Stomach smooth muscle (tissue), 2 donors: ENCODE measurements around the gene ISM1.

ENCODE experiments used
- H3K27ac ChIP-seq: one replicate; pipeline ENCODE4 v1.7.0; 2013; ENCODE audit warnings: mild to moderate bottlenecking, low read length, inconsistent platforms
- H3K27me3 ChIP-seq, 2 donors: one replicate each; pipeline ENCODE4 v1.7.0; 2013; ENCODE audit warnings: low read length in 2 of 2; ENCODE audit not compliant: insufficient read depth in 2 of 2, control insufficient read depth in 1 of 2
- H3K36me3 ChIP-seq, 2 donors: one replicate each; pipeline ENCODE4 v1.7.0; 2013; ENCODE audit warnings: low read length in 2 of 2; ENCODE audit not compliant: control insufficient read depth in 2 of 2, insufficient read depth in 2 of 2
- H3K4me1 ChIP-seq: one replicate; pipeline ENCODE4 v1.7.0; 2013; ENCODE audit warnings: low read length; ENCODE audit not compliant: control insufficient read depth, insufficient read depth
- H3K4me3 ChIP-seq, 2 donors: one replicate each; pipeline ENCODE4 v1.7.0; 2013; ENCODE audit warnings: low read length in 2 of 2
- H3K9ac ChIP-seq, 2 donors: one replicate each; pipeline ENCODE4 v1.7.0; 2013; ENCODE audit warnings: low read length in 2 of 2, mild to moderate bottlenecking in 1 of 2
- H3K9me3 ChIP-seq, 2 donors: one replicate each; pipeline ENCODE4 v1.7.0; 2013; ENCODE audit warnings: low read length in 2 of 2; ENCODE audit not compliant: control insufficient read depth in 2 of 2
- donor health status: healthy.
- donor health status: Pancreatic carcinoma.

ISM1 gene

DNA sequence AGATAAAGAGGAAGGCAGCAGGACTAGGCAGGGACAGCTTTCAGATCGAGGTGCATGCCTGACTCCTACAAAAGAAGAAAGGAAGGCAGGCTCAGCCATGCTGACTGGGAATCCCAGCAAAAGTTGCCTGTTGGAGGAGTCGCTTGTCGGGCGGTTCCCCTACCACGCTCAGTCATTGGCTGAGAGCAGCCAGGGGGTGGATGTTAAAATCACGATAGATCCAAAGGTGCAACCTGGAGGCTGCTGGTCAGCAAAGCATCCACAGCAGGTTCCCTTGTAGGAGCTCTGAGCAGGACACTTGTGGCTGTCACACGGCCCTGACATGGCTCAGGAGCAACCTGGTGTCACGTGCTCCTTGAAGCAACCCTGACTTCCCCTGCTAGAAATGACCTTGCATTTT, 74.6 kb downstream of the ISM1 start:
- no peak overlapping the region for H3K9ac ChIP-seq
- peaks cover 9 to 11% of the 10 kb centered on the region in 2 donors for H3K36me3 ChIP-seq
- no peak overlapping the region for H3K27ac ChIP-seq
- no peak overlapping the region for H3K4me3 ChIP-seq
- H3K9me3 ChIP-seq, result no peaks in the 10 kb centered on the region
- peaks cover 2% of the 10 kb centered on the region for H3K4me1 ChIP-seq
- no peaks in the 10 kb centered on the region for H3K27me3 ChIP-seq

DNA sequence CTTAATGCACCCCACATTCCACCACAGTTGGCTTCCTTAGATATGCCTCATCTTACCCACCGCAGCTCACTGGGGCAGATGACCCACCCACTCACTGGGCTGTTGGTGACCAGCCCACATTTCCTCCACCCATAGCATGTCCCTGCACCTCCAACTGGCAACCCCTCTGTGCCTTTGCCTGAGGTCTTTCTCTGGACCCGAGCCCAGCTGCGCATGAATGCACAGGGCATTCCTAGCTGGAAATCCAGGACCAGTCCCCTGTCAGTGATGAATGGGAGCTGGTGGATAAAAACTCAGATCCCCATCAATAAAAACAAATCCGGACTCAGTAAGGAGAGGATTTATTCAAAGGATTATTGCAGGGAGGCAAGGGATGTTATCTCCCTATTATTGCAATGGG, 75.0 kb downstream of the ISM1 start:
- H3K9me3 ChIP-seq, result no peaks in the 10 kb centered on the region
- no peak overlapping the region for H3K4me3 ChIP-seq
- peaks cover 9 to 11% of the 10 kb centered on the region in 2 donors for H3K36me3 ChIP-seq
- no peak overlapping the region for H3K9ac ChIP-seq
- H3K27me3 ChIP-seq, result no peaks in the 10 kb centered on the region
- no peak overlapping the region for H3K27ac ChIP-seq
- H3K4me1 ChIP-seq, result peaks cover 2% of the 10 kb centered on the region

DNA sequence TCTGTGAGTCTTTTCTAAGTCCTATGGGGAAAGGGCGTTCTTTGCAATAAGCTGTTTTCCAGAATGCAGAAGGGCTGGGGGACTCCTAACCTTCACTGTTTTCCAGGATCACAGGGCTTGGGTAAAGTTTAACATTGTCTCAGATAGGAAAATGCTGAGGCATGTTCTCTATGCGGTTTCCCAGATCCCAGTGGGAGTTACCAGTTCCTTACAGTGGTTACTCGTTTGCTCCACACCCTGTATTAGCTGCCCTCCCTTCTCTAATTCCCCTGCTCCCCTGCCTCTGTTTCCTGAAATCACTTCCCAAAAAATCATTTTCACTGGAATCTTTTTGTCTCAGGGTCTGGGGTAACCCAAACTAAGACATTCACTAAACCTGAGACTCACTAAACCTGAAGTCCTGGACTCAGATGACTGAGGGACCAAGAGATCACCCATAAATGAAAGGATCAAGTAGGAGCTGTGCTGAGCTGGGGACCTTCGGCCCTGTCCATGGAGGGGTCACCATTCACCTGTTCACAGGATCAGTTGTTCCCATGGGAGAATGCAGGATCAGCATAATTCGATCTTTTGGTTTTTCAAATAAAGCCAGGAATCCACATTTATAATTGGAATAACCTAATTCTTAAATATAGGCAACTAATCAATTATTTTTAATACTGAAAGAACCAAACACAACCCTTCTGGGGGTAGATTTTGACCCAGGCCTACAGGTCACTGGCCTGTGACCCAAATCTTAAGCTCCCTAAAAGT, 76.2 kb downstream of the ISM1 start:
- no peak overlapping the region for H3K27ac ChIP-seq
- no peak overlapping the region for H3K9ac ChIP-seq
- peaks cover 7% of the 10 kb centered on the region in 2 donors for H3K36me3 ChIP-seq
- H3K27me3 ChIP-seq, result no peaks in the 10 kb centered on the region
- H3K9me3 ChIP-seq, result no peaks in the 10 kb centered on the region
- peaks cover 2% of the 10 kb centered on the region for H3K4me1 ChIP-seq
- H3K4me3 ChIP-seq, result no peak overlapping the region

DNA sequence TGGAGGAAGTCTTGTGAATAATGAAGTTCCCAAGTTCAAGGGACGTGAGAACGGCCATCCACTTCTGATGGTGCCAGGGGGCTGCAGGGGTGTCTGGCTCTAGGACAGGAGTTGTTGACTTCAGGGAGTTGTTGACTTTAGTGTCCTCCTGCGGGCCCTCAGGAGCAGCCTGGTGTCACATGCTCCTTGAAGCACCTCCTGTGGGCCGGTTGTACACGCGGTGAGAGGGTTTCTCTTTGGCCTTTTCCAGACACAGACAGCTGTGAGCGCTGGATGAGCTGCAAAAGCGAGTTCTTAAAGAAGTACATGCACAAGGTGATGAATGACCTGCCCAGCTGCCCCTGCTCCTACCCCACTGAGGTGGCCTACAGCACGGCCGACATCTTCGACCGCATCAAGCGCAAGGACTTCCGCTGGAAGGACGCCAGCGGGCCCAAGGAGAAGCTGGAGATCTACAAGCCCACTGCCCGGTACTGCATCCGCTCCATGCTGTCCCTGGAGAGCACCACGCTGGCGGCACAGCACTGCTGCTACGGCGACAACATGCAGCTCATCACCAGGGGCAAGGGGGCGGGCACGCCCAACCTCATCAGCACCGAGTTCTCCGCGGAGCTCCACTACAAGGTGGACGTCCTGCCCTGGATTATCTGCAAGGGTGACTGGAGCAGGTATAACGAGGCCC, 77.8 kb downstream of the ISM1 start:
- Histone ChIP-seq H3K27me3 (no peaks in the 10 kb centered on the region), H3K36me3 (peaks cover 5% of the 10 kb centered on the region in 2 donors), H3K4me1 (no peaks in the 10 kb centered on the region), H3K9me3 (peaks cover 0 to 5% of the 10 kb centered on the region in 2 donors), H3K4me3 (no peak overlapping the region), H3K27ac (no peak overlapping the region), H3K9ac (no peak overlapping the region)

DNA sequence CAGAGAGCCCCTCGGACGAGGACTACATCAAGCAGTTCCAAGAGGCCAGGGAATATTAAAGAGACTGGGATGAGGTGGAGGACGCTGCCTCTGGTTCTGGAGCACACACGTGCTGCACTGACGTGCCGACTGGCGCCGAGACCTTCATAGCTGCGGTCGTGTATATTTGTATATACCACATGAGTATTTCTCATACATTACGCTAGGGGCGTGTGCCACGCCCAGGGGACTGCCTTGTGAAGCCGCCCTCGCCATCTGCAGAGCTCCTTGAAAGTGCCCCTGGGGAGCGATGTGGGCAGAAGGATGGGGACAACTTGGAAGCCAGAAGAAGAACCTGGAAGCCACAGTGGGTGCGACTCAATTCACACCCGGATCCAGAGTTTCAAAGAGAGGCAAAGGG, 78.3 kb downstream of the ISM1 start:
- H3K9ac ChIP-seq, result no peak overlapping the region
- H3K4me3 ChIP-seq, result no peak overlapping the region
- no peaks in the 10 kb centered on the region for H3K4me1 ChIP-seq
- H3K27ac ChIP-seq, result no peak overlapping the region
- peaks cover 0 to 10% of the 10 kb centered on the region in 2 donors for H3K9me3 ChIP-seq
- H3K27me3 ChIP-seq, result no peaks in the 10 kb centered on the region
- peaks cover 3 to 5% of the 10 kb centered on the region in 2 donors for H3K36me3 ChIP-seq

DNA sequence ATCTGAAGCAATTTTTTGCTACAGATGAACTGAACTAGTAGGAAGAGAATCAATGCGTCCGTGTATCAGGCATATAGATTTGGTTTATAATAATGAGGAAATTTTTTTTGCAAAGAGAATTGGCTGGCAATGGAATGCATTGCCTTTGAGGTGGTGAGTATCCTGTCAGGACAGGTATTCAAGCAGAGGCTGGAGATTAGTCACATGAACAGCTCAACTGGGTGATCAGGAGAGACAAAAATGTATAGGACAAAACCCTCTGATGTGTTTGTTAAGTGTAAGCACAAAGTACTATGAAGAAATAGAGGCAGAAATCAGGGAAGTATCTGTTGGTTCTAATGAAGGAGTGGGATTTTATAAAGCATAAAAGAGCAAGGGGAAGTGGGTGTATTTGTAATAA, 80.5 kb downstream of the ISM1 start:
- Histone ChIP-seq H3K27me3 (no peaks in the 10 kb centered on the region), H3K4me3 (no peak overlapping the region), H3K27ac (no peak overlapping the region), H3K36me3 (peaks cover 0 to 3% of the 10 kb centered on the region in 2 donors), H3K9me3 (peaks cover 0 to 10% of the 10 kb centered on the region in 2 donors), H3K9ac (no peak overlapping the region), H3K4me1 (no peaks in the 10 kb centered on the region)

DNA sequence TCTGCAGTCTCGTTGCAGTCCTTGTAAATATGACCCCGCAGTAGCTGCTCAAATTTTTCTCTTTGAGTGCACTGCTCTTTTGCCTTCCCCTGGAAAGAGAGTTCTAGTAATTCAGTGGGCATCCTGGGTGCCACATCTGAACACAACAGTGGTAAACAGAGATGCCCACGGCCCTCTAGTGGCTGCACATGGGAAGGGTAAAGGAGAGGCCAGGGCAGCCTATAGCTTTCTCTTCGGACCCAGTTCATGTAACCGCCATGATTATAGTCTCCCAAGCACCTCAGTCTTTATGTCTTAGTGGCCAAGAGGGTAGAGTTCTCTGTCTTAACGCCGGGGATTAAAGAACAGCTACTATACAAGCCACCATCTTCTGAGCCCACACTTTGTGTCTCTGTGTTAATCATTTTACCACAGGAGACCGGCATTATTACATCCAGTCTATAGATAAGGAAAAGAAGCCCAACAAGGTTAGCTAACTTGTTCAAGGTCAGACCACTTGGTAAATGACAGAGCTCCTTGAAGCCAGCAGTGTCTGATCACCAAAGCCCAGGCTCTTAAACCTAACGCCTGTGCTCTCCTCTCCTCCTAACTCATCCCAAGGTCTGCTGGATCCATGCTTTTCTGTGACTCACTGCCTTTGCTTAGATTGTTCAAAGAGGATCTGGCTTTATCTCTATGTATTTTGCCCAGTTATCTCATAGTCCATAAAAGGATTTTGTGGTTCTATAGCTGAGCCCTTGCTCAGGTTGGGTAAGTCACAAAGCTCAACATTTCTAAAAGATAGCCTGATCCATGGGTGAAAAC, 81.8 kb downstream of the ISM1 start:
- peaks cover 0 to 3% of the 10 kb centered on the region in 2 donors for H3K36me3 ChIP-seq
- no peak overlapping the region for H3K27ac ChIP-seq
- no peak overlapping the region for H3K4me3 ChIP-seq
- H3K9ac ChIP-seq, result no peak overlapping the region
- H3K9me3 ChIP-seq, result peaks cover 0 to 10% of the 10 kb centered on the region in 2 donors
- H3K4me1 ChIP-seq, result no peaks in the 10 kb centered on the region
- H3K27me3 ChIP-seq, result no peaks in the 10 kb centered on the region

DNA sequence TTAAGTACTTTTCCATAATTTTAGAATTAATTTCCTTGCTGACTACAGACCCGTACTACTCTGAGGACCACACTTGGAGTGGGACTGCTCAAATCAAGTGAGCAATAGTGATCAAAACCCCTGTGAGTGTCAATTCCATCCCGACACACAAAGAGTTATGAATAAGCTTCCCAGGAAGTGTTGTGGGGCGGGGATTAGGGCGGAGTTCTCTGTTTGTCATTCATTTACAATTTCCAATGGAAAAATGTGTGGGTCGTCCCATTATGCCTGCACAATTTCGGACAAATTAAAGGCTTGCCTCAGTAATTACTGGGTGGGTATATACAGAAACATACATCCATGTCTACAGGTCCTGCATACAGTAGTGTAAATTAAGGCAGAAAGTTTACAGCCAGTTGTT, 84.2 kb downstream of the ISM1 start:
- Histone ChIP-seq H3K36me3 (no peaks in the 10 kb centered on the region), H3K27me3 (no peaks in the 10 kb centered on the region), H3K4me3 (no peak overlapping the region), H3K9ac (no peak overlapping the region), H3K27ac (no peak overlapping the region), H3K4me1 (no peaks in the 10 kb centered on the region), H3K9me3 (peaks cover 0 to 10% of the 10 kb centered on the region in 2 donors)

DNA sequence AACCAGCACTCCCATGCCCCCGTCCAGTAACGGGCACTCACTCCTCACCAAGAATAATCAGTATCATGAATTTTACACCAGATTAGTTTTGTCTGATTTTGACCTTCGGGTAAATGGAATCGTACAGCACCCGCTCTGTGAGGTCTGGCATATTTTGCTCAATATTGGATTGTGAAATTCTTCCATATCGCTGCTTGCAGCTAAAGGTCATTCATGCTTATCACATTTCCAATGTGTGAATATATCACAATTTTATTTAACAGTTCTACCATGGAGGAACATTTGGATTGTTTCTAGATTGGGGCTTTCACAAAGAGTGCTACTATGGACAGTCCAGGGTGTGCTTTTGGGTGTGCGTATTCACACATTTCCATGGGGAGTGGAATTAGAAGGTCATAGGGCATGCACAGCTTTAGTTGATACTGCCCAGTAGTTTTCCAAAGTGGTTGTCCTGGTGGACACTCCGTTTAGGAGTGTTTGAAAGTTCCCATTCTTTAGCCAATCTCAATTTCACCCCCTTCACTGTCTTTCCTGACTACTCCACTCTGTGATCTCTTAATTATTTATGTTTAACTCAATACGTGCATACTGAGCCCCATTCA, 86.6 kb downstream of the ISM1 start:
- no peak overlapping the region for H3K9ac ChIP-seq
- no peak overlapping the region for H3K27ac ChIP-seq
- no peaks in the 10 kb centered on the region for H3K27me3 ChIP-seq
- H3K4me3 ChIP-seq, result no peak overlapping the region
- H3K4me1 ChIP-seq, result no peaks in the 10 kb centered on the region
- H3K36me3 ChIP-seq, result no peaks in the 10 kb centered on the region
- peaks cover 0 to 10% of the 10 kb centered on the region in 2 donors for H3K9me3 ChIP-seq

DNA sequence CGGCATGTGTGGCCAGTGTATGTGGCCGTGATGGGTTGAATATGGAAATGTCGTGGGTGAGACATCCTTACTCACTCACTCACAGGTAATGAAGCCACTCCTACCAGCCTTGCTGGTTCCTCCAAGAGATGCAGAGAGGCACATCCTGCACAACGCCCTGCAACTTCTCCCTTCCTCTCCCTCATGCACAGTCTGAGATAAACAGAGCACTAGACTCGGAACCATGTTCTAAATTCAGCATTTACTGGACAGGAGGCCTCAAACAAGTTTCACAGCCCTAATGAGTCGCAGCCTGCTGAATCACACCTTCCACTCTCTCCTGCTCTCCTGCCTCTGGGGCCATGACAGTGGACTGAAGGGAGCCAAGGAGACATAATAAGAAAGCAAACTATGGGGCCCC, 91.2 kb downstream of the ISM1 start:
- Histone ChIP-seq H3K36me3 (no peaks in the 10 kb centered on the region), H3K27ac (no peak overlapping the region), H3K9ac (no peak overlapping the region), H3K9me3 (no peaks in the 10 kb centered on the region), H3K4me3 (no peak overlapping the region), H3K4me1 (no peaks in the 10 kb centered on the region), H3K27me3 (no peaks in the 10 kb centered on the region)
